ENCODE results near the gene RGS12. TPM values are rescaled to one million over a fixed set of nuclear protein-coding genes. Genes with fewer than 3 reads are reported as not detected.
A peak's percentile ranks its signal among the peaks of the same experiment; 100 is the strongest.

Gene RGS12
- total RNA-seq, 1 experiment from 2014 or later, result 4.7 TPM

DNA sequence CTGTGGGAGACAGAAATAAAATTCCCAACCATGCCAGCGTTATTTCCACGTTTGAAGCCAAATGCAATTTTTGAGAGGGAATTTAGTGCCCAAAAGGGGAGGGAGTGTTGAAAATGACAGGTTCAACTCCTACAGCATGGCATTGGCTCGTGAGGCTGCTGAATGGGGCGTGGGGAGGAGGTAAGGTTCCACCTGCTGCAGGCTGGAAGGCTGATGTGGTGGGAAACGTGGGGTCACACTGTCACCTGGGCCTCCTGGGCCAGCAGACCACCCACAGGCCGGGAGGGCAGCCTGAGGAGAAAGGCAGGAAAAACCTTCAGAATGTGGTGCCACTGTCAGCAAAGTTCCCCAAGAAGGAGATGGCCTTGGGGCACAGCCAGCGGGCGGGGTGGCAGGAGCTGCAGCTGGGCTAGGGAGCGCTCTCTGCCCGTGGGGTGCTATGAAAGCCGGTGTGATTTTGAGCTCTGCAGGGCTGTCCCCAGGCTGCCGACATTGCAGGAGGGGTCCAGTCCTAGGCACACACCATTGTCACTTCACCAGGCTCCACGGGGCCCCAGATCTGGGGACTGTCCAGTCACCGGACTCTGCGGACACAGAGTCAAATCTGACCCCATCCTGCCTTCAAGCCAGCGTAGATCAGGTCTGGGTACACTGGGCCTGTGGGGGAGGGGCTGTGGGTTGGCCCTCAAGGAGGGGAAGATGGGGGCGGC lies 24.3 kb upstream of the RGS12 start:
- no peak overlapping the region for H3K9ac ChIP-seq (ENCODE audit: low read length)
- no peaks in the 10 kb centered on the region for H3K9me2 ChIP-seq (replicated peaks; ENCODE audit: insufficient read depth, low read length)
- H3K4me2 ChIP-seq (ENCODE audit: low read depth, low read length, poor library complexity, severe bottlenecking), result no peak overlapping the region
- no peaks in the 10 kb centered on the region for H3K36me3 ChIP-seq (ENCODE audit: insufficient read depth, low read length)
- H3K9me3 ChIP-seq (ENCODE audit: low read length), result no peaks in the 10 kb centered on the region
- DNase-seq, result no peak
- no peaks in the 10 kb centered on the region for H3K27me3 ChIP-seq (ENCODE audit: low read length)
- H3K4me1 ChIP-seq (ENCODE audit: low read length), result peaks cover 13% of the 10 kb centered on the region
- no peak overlapping the region for H3K27ac ChIP-seq (ENCODE audit: low read length)
- no peaks in the 10 kb centered on the region for H3K79me2 ChIP-seq (ENCODE audit: low read length)
- no peak overlapping the region for H3K4me3 ChIP-seq (ENCODE audit: low read length)
- no peak overlapping the region for H2AFZ ChIP-seq (ENCODE audit: low read length)
- H4K20me1 ChIP-seq (ENCODE audit: insufficient read depth, low read depth, low read length), result no peaks in the 10 kb centered on the region

- no peaks in the 10 kb centered on the region for H3K79me2 ChIP-seq (ENCODE audit: low read length)
- H3K36me3 ChIP-seq (ENCODE audit: insufficient read depth, low read length), result no peaks in the 10 kb centered on the region
- no peak for DNase-seq
- no peak overlapping the region for H3K9ac ChIP-seq (ENCODE audit: low read length)
- no peak overlapping the region for H2AFZ ChIP-seq (ENCODE audit: low read length)
- H3K4me1 ChIP-seq (ENCODE audit: low read length), result peaks cover 13% of the 10 kb centered on the region
- H3K9me2 ChIP-seq (replicated peaks; ENCODE audit: insufficient read depth, low read length), result no peaks in the 10 kb centered on the region
- no peak overlapping the region for H3K27ac ChIP-seq (ENCODE audit: low read length)
- no peak overlapping the region for H3K4me3 ChIP-seq (ENCODE audit: low read length)
- H3K4me2 ChIP-seq (ENCODE audit: low read depth, low read length, poor library complexity, severe bottlenecking), result no peak overlapping the region
- H3K9me3 ChIP-seq (ENCODE audit: low read length), result no peaks in the 10 kb centered on the region
- H4K20me1 ChIP-seq (ENCODE audit: insufficient read depth, low read depth, low read length), result no peaks in the 10 kb centered on the region
- H3K27me3 ChIP-seq (ENCODE audit: low read length), result no peaks in the 10 kb centered on the region
These were observed 23.5 kb upstream of the RGS12 start for GRCh38 chr4:3269105-3269927.

GRCh38 chr4:3269991-3270611 lies 22.7 kb upstream of the RGS12 start:
- DNase-seq, result no peak
- Histone ChIP-seq H3K4me3 (ENCODE audit: low read length) (no peak overlapping the region), H2AFZ (ENCODE audit: low read length) (no peak overlapping the region), H3K9ac (ENCODE audit: low read length) (no peak overlapping the region), H4K20me1 (ENCODE audit: insufficient read depth, low read depth, low read length) (no peaks in the 10 kb centered on the region), H3K27ac (ENCODE audit: low read length) (no peak overlapping the region), H3K4me1 (ENCODE audit: low read length) (peaks cover 13% of the 10 kb centered on the region), H3K79me2 (ENCODE audit: low read length) (no peaks in the 10 kb centered on the region), H3K9me2 (replicated peaks; ENCODE audit: insufficient read depth, low read length) (no peaks in the 10 kb centered on the region), H3K4me2 (ENCODE audit: low read depth, low read length, poor library complexity, severe bottlenecking) (no peak overlapping the region), H3K36me3 (ENCODE audit: insufficient read depth, low read length) (no peaks in the 10 kb centered on the region), H3K27me3 (ENCODE audit: low read length) (no peaks in the 10 kb centered on the region), H3K9me3 (ENCODE audit: low read length) (no peaks in the 10 kb centered on the region)

GRCh38 chr4:3271131-3271530 lies 21.7 kb upstream of the RGS12 start:
- Histone ChIP-seq H3K4me1 (ENCODE audit: low read length) (peaks cover 13% of the 10 kb centered on the region), H3K27me3 (ENCODE audit: low read length) (no peaks in the 10 kb centered on the region), H3K9me3 (ENCODE audit: low read length) (no peaks in the 10 kb centered on the region), H4K20me1 (ENCODE audit: insufficient read depth, low read depth, low read length) (no peaks in the 10 kb centered on the region), H3K36me3 (ENCODE audit: insufficient read depth, low read length) (no peaks in the 10 kb centered on the region), H3K4me3 (ENCODE audit: low read length) (no peak overlapping the region), H3K9me2 (replicated peaks; ENCODE audit: insufficient read depth, low read length) (no peaks in the 10 kb centered on the region), H2AFZ (ENCODE audit: low read length) (no peak overlapping the region), H3K27ac (ENCODE audit: low read length) (0 out of 2 replicates have a peak overlapping the region, but pooled peaks have one; percentile 40), H3K79me2 (ENCODE audit: low read length) (no peaks in the 10 kb centered on the region), H3K9ac (ENCODE audit: low read length) (no peak overlapping the region), H3K4me2 (ENCODE audit: low read depth, low read length, poor library complexity, severe bottlenecking) (no peak overlapping the region)
- DNase-seq, result no peak

GRCh38 chr4:3276986-3277385 lies 15.8 kb upstream of the RGS12 start:
- Histone ChIP-seq H3K27me3 (ENCODE audit: low read length) (no peaks in the 10 kb centered on the region), H4K20me1 (ENCODE audit: insufficient read depth, low read depth, low read length) (no peaks in the 10 kb centered on the region), H3K79me2 (ENCODE audit: low read length) (no peaks in the 10 kb centered on the region), H3K27ac (ENCODE audit: low read length) (no peak overlapping the region), H2AFZ (ENCODE audit: low read length) (no peak overlapping the region), H3K36me3 (ENCODE audit: insufficient read depth, low read length) (peaks cover 12% of the 10 kb centered on the region), H3K4me2 (ENCODE audit: low read depth, low read length, poor library complexity, severe bottlenecking) (no peak overlapping the region), H3K9me3 (ENCODE audit: low read length) (peaks cover 2% of the 10 kb centered on the region; the same call in 1 of the 2 replicates), H3K9ac (ENCODE audit: low read length) (no peak overlapping the region), H3K4me3 (ENCODE audit: low read length) (no peak overlapping the region), H3K9me2 (replicated peaks; ENCODE audit: insufficient read depth, low read length) (no peaks in the 10 kb centered on the region), H3K4me1 (ENCODE audit: low read length) (peaks cover 9% of the 10 kb centered on the region)
- no peak for DNase-seq

DNA sequence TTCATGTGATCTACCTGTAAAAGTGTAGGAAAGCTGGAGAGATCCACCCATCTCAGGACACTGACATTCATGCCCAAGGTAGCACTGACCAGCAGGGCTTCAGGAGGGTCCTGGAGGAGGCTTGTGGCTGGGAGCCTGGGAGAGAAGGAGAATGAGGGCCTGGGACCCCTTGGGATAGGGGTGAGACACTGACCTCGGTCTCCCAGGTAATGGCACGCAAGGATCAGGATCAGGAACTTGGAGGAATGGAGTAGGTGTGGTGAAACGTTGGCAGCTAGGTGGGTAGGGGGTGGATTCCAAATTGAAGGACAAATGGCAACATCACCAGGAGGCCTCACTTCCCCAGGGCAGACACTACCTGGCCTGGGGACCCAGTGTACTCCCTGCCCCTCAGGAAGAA lies 12.4 kb upstream of the RGS12 start:
- Histone ChIP-seq H3K4me2 (ENCODE audit: low read depth, low read length, poor library complexity, severe bottlenecking) (no peak overlapping the region), H3K4me3 (ENCODE audit: low read length) (no peak overlapping the region), H3K9ac (ENCODE audit: low read length) (no peak overlapping the region), H3K4me1 (ENCODE audit: low read length) (no peaks in the 10 kb centered on the region), H3K9me2 (replicated peaks; ENCODE audit: insufficient read depth, low read length) (no peaks in the 10 kb centered on the region), H3K27ac (ENCODE audit: low read length) (no peak overlapping the region), H3K36me3 (ENCODE audit: insufficient read depth, low read length) (peaks cover 12% of the 10 kb centered on the region), H4K20me1 (ENCODE audit: insufficient read depth, low read depth, low read length) (no peaks in the 10 kb centered on the region), H2AFZ (ENCODE audit: low read length) (no peak overlapping the region), H3K27me3 (ENCODE audit: low read length) (no peaks in the 10 kb centered on the region), H3K9me3 (ENCODE audit: low read length) (peaks cover 2% of the 10 kb centered on the region; the same call in 1 of the 2 replicates), H3K79me2 (ENCODE audit: low read length) (no peaks in the 10 kb centered on the region)
- DNase-seq, result no peak

- H3K4me2 ChIP-seq (ENCODE audit: low read depth, low read length, poor library complexity, severe bottlenecking), result no peak overlapping the region
These were observed 9.3 kb upstream of the RGS12 start for GRCh38 chr4:3283483-3283882.

DNA sequence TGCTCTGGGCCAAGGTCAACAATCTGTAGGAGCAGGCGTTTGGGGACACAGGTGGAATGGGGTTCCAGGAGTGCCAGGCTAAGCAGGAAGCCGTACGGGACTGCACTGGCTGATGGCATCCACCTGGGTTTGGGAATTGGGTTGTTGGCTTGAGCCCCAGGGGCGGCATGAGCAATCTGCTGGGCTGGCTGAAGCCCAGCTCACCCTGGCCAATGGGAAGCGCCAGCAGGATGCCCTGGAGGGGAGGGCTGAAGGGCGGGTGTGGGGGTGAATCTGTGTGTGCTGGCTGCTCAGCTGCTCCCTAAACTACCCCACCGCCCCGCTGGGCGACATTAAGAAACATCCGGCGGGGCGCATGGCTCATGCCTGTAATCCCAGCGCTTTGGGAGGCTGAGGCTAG lies 8.9 kb upstream of the RGS12 start:
- no peak for DNase-seq
- no peak overlapping the region for H2AFZ ChIP-seq (ENCODE audit: low read length)

More at GRCh38 chr4:3283483-3283882, 9.3 kb upstream of the RGS12 start:
- no peak overlapping the region for H2AFZ ChIP-seq (ENCODE audit: low read length)
- H4K20me1 ChIP-seq (ENCODE audit: insufficient read depth, low read depth, low read length), result no peaks in the 10 kb centered on the region
- peaks cover 10% of the 10 kb centered on the region for H3K4me1 ChIP-seq (ENCODE audit: low read length)
- no peak overlapping the region for H3K27ac ChIP-seq (ENCODE audit: low read length)
- H3K4me3 ChIP-seq (ENCODE audit: low read length), result no peak overlapping the region
- H3K9me2 ChIP-seq (replicated peaks; ENCODE audit: insufficient read depth, low read length), result no peaks in the 10 kb centered on the region
- peaks cover 3% of the 10 kb centered on the region; the same call in 1 of the 2 replicates for H3K36me3 ChIP-seq (ENCODE audit: insufficient read depth, low read length)
- H3K9me3 ChIP-seq (ENCODE audit: low read length), result peaks cover 2% of the 10 kb centered on the region; the same call in 1 of the 2 replicates
- DNase-seq, result no peak
- no peak overlapping the region for H3K9ac ChIP-seq (ENCODE audit: low read length)
- no peaks in the 10 kb centered on the region for H3K27me3 ChIP-seq (ENCODE audit: low read length)
- no peaks in the 10 kb centered on the region for H3K79me2 ChIP-seq (ENCODE audit: low read length)

More for the DNA sequence above, 8.9 kb upstream of the RGS12 start:
- peaks cover 2% of the 10 kb centered on the region; the same call in 1 of the 2 replicates for H3K9me3 ChIP-seq (ENCODE audit: low read length)
- no peaks in the 10 kb centered on the region for H3K79me2 ChIP-seq (ENCODE audit: low read length)
- peaks cover 3% of the 10 kb centered on the region; the same call in 1 of the 2 replicates for H3K36me3 ChIP-seq (ENCODE audit: insufficient read depth, low read length)
- H4K20me1 ChIP-seq (ENCODE audit: insufficient read depth, low read depth, low read length), result no peaks in the 10 kb centered on the region
- no peak overlapping the region for H3K27ac ChIP-seq (ENCODE audit: low read length)
- peaks cover 10% of the 10 kb centered on the region for H3K4me1 ChIP-seq (ENCODE audit: low read length)
- H3K9me2 ChIP-seq (replicated peaks; ENCODE audit: insufficient read depth, low read length), result no peaks in the 10 kb centered on the region
- no peak overlapping the region for H3K4me3 ChIP-seq (ENCODE audit: low read length)
- H3K4me2 ChIP-seq (ENCODE audit: low read depth, low read length, poor library complexity, severe bottlenecking), result no peak overlapping the region
- H3K27me3 ChIP-seq (ENCODE audit: low read length), result no peaks in the 10 kb centered on the region
- H3K9ac ChIP-seq (ENCODE audit: low read length), result no peak overlapping the region

All from Karpas-422 (cell line).